HEK293 (cell line): ENCODE measurements around the gene KIF1A.

Experiments
- ATF2 ChIP-seq: fragments of 450-650 bp; formaldehyde crosslinking; IDR thresholded peaks from 2 replicates; pipeline ENCODE4 v1.5.1; 2016; ENCODE audit warnings: missing biosample characterization, missing genetic modification characterization, low read depth
- CTCF ChIP-seq: fragments of 450-650 bp; formaldehyde crosslinking; IDR thresholded peaks from 2 replicates; pipeline ENCODE4 v1.5.1; 2016; ENCODE audit warnings: missing biosample characterization, missing genetic modification characterization
- RBAK ChIP-seq: fragments of 450-650 bp; formaldehyde crosslinking; IDR thresholded peaks from 2 replicates; pipeline ENCODE4 v1.5.1; 2016; ENCODE audit warnings: missing biosample characterization, missing genetic modification characterization
- SETDB1 ChIP-seq: IDR thresholded peaks from one replicate; pipeline ENCODE4 v1.6.1; 2017; ENCODE audit warnings: mild to moderate bottlenecking, low read length, moderate library complexity, mixed read lengths; ENCODE audit not compliant: insufficient read length
- ZNF10 ChIP-seq: fragments of 450-650 bp; formaldehyde crosslinking; IDR thresholded peaks from 2 replicates; pipeline ENCODE4 v1.5.1; 2017; ENCODE audit warnings: missing biosample characterization, missing genetic modification characterization
- ZNF112 ChIP-seq: fragments of 450-650 bp; formaldehyde crosslinking; IDR thresholded peaks from 2 replicates; pipeline ENCODE4 v1.5.0; 2017; ENCODE audit warnings: missing biosample characterization, missing genetic modification characterization
- ZNF138 ChIP-seq: fragments of 450-650 bp; formaldehyde crosslinking; IDR thresholded peaks from 2 replicates; pipeline ENCODE4 v1.5.1; 2016; ENCODE audit warnings: missing biosample characterization, missing genetic modification characterization, borderline replicate concordance
- ZNF416 ChIP-seq: fragments of 450-650 bp; formaldehyde crosslinking; IDR thresholded peaks from 2 replicates; pipeline ENCODE4 v1.5.1; 2016; ENCODE audit warnings: missing biosample characterization, missing genetic modification characterization
- ZNF747 ChIP-seq: fragments of 450-650 bp; formaldehyde crosslinking; IDR thresholded peaks from 2 replicates; pipeline ENCODE4 v1.5.1; 2016; ENCODE audit warnings: missing biosample characterization, missing genetic modification characterization
- ZNF776 ChIP-seq: fragments of 450-650 bp; formaldehyde crosslinking; IDR thresholded peaks from 2 replicates; pipeline ENCODE4 v1.5.0; 2017; ENCODE audit warnings: missing biosample characterization, missing genetic modification characterization, borderline replicate concordance

- TF ChIP-seq ZNF138 (tag by site-specific recombination) (no peak), CTCF (no peak), ZNF10 (no peak), ZNF747 (tag by site-specific recombination) (no peak), ZNF776 (tag by site-specific recombination) (no peak), SETDB1 (no peak), ZNF112 (tag by site-specific recombination) (no peak), RBAK (tag by site-specific recombination) (no peak), ATF2 (no peak), ZNF416 (no peak)
Measured at GRCh38 chr2:240861547-240861946, 41.5 kb upstream of the KIF1A start.
